WERI-Rb-1 (cell line): ENCODE measurements around the gene MED14.

Experiments used
- DNase-seq: peaks from one replicate; pipeline ENCODE4 v3.0.0-alpha.2; 2020
- H3K27ac ChIP-seq: fragments of 250-450 bp; sonication (Bioruptor Pico); 2 replicates; pipeline ENCODE4 v1.5.1; 2020; ENCODE audit warnings: mild to moderate bottlenecking, moderate library complexity
- H3K27me3 ChIP-seq: fragments of 250-450 bp; sonication (Bioruptor Pico); 2 replicates; pipeline ENCODE4 v1.5.1; 2021; ENCODE audit warnings: mild to moderate bottlenecking, low read depth, moderate library complexity; ENCODE audit not compliant: insufficient read depth, severe bottlenecking
- H3K36me3 ChIP-seq: fragments of 250-450 bp; sonication (Bioruptor Pico); 2 replicates; pipeline ENCODE4 v1.5.1; 2020; ENCODE audit warnings: mild to moderate bottlenecking, moderate library complexity
- H3K4me3 ChIP-seq: 2 replicates; pipeline ENCODE4 v1.5.1; 2011; ENCODE audit warnings: low read depth, mild to moderate bottlenecking, control low read depth, low read length
- H3K9me3 ChIP-seq: fragments of 250-450 bp; sonication (Bioruptor Pico); 2 replicates; pipeline ENCODE4 v1.5.1; 2021; ENCODE audit warnings: mild to moderate bottlenecking, moderate library complexity; ENCODE audit not compliant: severe bottlenecking
- TF ChIP-seq, protein P1 (sequence below): IDR thresholded peaks from 2 replicates; pipeline ENCODE4 v1.5.1; 2011; ENCODE audit warnings: low read depth, mild to moderate bottlenecking, control low read depth, inconsistent platforms, low read length

The MED14 gene

DNA sequence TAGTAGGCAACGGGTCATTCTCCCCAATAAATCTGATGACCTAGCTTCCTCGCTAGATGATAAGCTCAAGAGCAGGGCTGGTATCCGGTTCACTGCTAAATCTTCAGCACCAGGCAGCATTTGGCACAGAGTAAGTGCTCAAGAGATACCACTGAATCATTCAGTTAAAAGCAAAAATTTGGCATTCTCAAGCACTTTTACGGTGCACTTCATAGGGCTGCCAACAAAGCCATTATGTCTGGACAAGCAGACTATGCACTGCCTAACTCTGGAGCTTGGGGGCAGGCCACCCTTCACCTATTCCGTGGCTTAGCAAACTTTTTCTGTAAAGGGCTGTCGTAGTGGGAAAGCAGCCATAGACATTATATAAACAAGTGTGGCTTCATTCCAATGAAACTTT, 64.2 kb downstream of the MED14 start:
- TF ChIP-seq, protein P1, sequence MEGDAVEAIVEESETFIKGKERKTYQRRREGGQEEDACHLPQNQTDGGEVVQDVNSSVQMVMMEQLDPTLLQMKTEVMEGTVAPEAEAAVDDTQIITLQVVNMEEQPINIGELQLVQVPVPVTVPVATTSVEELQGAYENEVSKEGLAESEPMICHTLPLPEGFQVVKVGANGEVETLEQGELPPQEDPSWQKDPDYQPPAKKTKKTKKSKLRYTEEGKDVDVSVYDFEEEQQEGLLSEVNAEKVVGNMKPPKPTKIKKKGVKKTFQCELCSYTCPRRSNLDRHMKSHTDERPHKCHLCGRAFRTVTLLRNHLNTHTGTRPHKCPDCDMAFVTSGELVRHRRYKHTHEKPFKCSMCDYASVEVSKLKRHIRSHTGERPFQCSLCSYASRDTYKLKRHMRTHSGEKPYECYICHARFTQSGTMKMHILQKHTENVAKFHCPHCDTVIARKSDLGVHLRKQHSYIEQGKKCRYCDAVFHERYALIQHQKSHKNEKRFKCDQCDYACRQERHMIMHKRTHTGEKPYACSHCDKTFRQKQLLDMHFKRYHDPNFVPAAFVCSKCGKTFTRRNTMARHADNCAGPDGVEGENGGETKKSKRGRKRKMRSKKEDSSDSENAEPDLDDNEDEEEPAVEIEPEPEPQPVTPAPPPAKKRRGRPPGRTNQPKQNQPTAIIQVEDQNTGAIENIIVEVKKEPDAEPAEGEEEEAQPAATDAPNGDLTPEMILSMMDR = no peak
- H3K36me3 ChIP-seq = peaks cover 71% of the 10 kb centered on the region
- H3K27me3 ChIP-seq = no peaks in the 10 kb centered on the region
- no peak overlapping the region for H3K4me3 ChIP-seq
- H3K9me3 ChIP-seq = no peaks in the 10 kb centered on the region
- H3K27ac ChIP-seq = no peak overlapping the region
- no peak for DNase-seq

DNA sequence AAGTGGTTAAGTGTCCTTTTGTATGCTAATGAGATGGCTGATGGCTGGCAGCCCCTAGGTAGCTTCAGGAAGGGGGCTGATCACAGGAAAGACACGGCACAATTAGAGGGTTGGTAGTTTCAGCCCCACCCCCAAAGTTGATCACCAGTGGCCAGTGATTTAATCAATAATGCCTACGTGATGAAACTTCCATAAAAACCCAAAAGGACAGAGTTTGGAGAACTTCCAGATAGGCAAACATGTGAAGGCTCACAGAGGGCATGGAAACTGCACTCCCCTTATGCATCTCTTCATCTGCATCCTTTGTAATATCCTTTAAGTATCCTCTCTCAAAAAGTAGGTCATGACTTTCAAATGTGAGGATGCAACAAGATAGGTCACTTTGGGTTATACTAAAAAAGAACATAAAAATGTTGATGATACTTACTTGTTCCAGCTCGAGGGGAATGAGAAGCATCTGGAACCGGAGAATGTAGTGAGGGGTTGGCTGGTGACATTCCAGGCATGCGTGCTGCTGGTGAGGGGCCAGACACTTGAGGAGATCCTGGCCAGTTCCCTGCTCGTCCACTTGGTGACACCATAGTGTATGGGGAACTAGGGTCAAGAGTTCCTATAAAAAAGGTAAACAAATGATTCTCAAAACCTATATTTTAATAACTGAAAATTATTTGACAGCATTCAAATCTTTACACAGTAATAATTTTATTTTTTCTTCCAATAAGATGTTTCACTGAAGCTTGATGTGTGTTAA, 71.3 kb downstream of the MED14 start:
- H3K27ac ChIP-seq = no peak overlapping the region
- no peaks in the 10 kb centered on the region for H3K27me3 ChIP-seq
- TF ChIP-seq, protein P1 = peak; percentile 30
- peak; percentile 14 for DNase-seq
- no peak overlapping the region for H3K4me3 ChIP-seq
- peaks cover 80% of the 10 kb centered on the region for H3K36me3 ChIP-seq
- no peaks in the 10 kb centered on the region for H3K9me3 ChIP-seq

- TF ChIP-seq, protein P1 = no peak
- H3K27ac ChIP-seq = no peak overlapping the region
- H3K36me3 ChIP-seq = peaks cover 74% of the 10 kb centered on the region
- DNase-seq = no peak
- no peak overlapping the region for H3K4me3 ChIP-seq
- H3K27me3 ChIP-seq = no peaks in the 10 kb centered on the region
- no peaks in the 10 kb centered on the region for H3K9me3 ChIP-seq
Observed at GRCh38 chrX:40663078-40663740, 72.1 kb downstream of the MED14 start.

GRCh38 chrX:40661489-40661888, 73.9 kb downstream of the MED14 start:
- Histone ChIP-seq H3K4me3 (no peak overlapping the region), H3K27ac (no peak overlapping the region), H3K36me3 (peaks cover 69% of the 10 kb centered on the region), H3K9me3 (no peaks in the 10 kb centered on the region), H3K27me3 (no peaks in the 10 kb centered on the region)
- no peak for DNase-seq
- TF ChIP-seq, protein P1 = no peak

DNA sequence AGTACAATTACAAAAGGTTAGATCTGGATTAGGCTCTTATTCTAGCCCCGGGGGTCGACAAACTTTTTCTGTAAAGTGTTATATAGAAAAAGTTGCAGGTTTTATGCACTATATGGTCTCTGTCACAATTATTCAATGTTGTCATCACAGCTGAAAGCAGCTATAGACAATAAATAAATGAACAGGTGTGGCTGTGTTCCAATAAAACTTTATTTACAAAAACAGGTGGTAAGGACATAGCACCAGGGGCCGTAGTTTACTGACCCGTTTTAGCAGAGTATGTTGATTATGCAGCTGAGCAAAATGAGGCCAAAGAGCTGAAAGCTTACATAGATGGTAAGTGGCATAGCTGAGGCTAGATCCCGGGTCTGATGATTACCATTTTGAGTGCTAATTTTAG, 75.0 kb downstream of the MED14 start:
- no peaks in the 10 kb centered on the region for H3K9me3 ChIP-seq
- TF ChIP-seq, protein P1 = no peak
- H3K27ac ChIP-seq = no peak overlapping the region
- H3K27me3 ChIP-seq = no peaks in the 10 kb centered on the region
- no peak for DNase-seq
- H3K36me3 ChIP-seq = peaks cover 61% of the 10 kb centered on the region
- no peak overlapping the region for H3K4me3 ChIP-seq
